ENCODE results near the gene ZNF701.
"Not testable (repeated sequence)": the region's sequence is repeated elsewhere in the genome, so short reads cannot be mapped to it uniquely, and the experiment has no call there.

The ZNF701 gene

GRCh38 chr19:52566588-52566987, 3.5 kb upstream of the ZNF701 start:
- no peak for DNase-seq

GRCh38 chr19:52567921-52568320, 2.2 kb upstream of the ZNF701 start:
- no peak for DNase-seq

GRCh38 chr19:52569638-52569999, 468 bp upstream of the ZNF701 start:
- DNase-seq: not testable (repeated sequence)

GRCh38 chr19:52584736-52585440, 14.8 kb downstream of the ZNF701 start:
- no peak for DNase-seq

- no peak for DNase-seq
These were observed 15.5 kb downstream of the ZNF701 start for GRCh38 chr19:52585604-52586003.

GRCh38 chr19:52590728-52591127, 20.6 kb downstream of the ZNF701 start:
- DNase-seq: peak in 1 of 2 donors; percentile 20

GRCh38 chr19:52592301-52592700, 22.2 kb downstream of the ZNF701 start:
- DNase-seq: no peak

- DNase-seq: not testable (repeated sequence)
These were observed 23.4 kb downstream of the ZNF701 start for GRCh38 chr19:52593441-52593840.

- DNase-seq: no peak
These were observed 29.2 kb downstream of the ZNF701 start for GRCh38 chr19:52599241-52599640.

- DNase-seq: no peak
These were observed 30.5 kb downstream of the ZNF701 start for GRCh38 chr19:52600639-52601024.

GRCh38 chr19:52601025-52601973, 31.2 kb downstream of the ZNF701 start:
- peak; percentile 88 to 93 for DNase-seq

GRCh38 chr19:52601974-52602366, 31.9 kb downstream of the ZNF701 start:
- not testable (repeated sequence) for DNase-seq

- DNase-seq: no peak
These were observed 32.9 kb downstream of the ZNF701 start for GRCh38 chr19:52602941-52603340.

- DNase-seq: no peak
These were observed 33.6 kb downstream of the ZNF701 start for GRCh38 chr19:52603558-52604207.

GRCh38 chr19:52613299-52613906, 43.3 kb downstream of the ZNF701 start:
- DNase-seq: no peak

- DNase-seq: no peak
These were observed 51.3 kb downstream of the ZNF701 start for GRCh38 chr19:52621376-52621775.

GRCh38 chr19:52622261-52622660, 52.2 kb downstream of the ZNF701 start:
- DNase-seq: no peak

- DNase-seq: no peak
These were observed 56.8 kb downstream of the ZNF701 start for GRCh38 chr19:52626915-52627314.

- not testable (repeated sequence) for DNase-seq
These were observed 57.4 kb downstream of the ZNF701 start for GRCh38 chr19:52627441-52627840.

GRCh38 chr19:52635786-52636570, 65.9 kb downstream of the ZNF701 start:
- no peak for DNase-seq
